NCI-H2227 treated with DMSO at 0.1 percent for 48 hours (cell line): ENCODE measurements around the gene IER5L.
"Not testable (repeated sequence)": the region's sequence is repeated elsewhere in the genome, so short reads cannot be mapped to it uniquely, and the experiment has no call there.

ENCODE experiments used
- DNase-seq: peaks from one replicate; lab custom pipeline; 2025; lab: John Stamatoyannopoulos, UW

The IER5L gene

DNA sequence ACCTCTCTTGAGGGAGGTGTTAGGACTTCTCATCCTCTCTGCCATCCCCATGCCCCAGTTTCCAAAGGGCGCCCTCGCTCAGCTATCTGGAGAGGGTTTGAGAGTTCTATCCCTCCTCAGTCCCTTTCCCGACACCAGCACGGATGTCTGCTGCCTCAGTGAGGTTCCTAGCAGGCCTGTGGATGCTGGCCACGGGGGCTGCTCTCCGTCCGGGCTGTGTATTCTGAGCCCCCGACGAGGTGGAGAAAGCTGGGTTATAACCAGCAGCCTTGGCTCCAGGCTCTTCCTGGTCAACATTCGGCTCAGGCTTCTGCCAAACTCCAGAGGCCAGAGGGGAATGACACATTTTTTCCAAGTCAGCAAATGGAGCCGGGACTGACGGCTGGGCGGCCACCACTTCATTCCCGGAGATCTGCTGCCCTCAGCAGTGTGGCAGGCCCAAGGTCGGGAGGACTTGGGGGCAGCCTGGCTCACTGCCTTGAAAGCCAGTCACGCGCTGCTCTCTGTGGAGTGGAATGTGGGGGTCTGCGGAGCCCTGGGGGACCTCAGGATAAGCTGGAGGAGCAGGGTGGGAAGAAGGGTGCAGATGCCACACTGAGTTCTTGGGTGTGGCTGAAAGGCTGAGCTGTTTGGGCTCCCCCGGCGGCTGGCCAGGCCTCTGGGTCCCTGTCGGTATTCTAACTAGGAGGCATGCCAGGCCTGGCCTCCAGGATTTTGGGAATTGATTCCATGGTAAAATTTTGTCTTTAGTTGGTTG lies 39.4 kb downstream of the IER5L start:
- no peak for DNase-seq

DNA sequence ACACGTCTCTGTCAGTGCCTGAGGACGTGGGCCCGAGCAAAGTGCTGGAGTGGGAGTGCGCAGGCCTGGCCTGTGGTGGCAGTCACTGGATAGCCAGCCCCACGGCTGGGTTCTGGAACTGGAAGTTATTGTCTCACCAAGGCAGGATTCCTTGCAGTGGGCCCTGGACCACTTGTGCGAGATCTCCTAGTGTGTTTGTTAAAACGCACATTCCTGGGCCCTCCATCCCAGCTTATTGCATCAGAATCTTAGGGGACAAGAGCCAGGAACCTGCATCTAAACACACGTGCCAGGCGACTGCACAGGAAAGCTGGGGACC lies 40.0 kb downstream of the IER5L start:
- DNase-seq, result no peak

DNA sequence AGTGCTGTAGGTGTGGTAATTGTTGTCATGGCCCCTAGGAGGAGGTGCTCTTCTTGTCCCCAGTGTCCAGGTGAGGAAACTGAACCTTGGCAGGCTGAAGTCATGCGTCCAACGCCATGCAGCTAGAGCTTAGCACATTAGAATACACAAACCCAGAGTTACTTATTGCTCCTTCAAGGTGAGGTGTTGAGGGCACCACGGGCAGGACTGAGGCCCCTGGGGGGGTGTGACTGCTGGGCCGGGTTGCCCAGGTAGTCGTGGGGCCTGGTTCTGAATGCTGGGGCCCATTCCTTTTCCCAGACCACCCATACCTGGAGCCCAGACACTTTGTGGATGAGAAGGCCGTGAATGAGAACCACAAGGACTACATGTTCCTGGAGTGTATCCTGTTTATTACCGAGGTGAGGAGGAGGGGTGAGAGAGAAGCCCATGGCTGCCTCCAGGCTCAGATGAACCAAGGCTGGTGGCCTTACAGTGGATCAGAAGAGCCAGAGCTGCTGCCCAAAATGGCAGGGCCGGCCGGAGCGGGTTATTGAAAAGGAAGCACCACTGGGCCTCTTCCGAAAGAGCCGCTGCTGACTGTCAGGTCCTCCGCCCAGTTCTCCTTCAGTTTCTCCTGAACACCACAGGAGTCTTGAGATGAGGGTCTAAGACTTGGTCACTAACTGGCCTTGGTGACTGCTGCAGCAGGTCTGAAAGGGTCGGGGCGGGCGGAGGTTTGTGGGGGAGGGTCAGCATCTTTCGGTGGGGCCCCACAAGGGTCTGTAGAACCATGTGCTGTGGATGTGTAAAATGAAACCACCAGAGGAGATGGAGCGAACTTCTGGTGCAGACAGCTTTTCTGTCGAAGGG lies 40.5 kb downstream of the IER5L start:
- no peak for DNase-seq

DNA sequence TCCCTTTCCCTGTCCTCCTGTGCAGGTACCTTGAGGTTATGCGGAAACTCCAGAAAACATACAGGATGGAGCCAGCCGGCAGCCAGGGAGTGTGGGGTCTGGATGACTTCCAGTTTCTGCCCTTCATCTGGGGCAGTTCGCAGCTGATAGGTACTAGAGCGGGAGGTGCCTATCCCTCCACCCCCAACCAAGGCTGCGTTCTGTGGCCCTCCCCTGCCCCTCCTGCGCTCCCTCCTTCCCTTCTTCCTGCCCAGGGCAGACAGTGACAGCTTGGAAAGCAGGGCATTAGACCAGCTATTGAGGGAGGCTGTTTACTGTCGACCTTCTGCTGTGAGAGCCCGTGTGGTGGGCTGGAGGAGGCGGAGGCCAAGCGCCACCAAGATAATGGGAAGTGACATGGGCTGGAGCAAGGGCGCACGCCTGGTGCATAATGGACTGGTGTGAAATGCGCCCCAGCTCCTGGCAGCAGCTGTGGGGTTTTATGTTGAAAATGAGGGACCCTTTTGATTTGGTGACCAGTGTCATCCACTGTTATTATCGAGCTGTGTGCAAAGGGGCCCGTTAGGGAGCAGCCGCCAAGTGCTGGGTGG lies 41.5 kb downstream of the IER5L start:
- no peak for DNase-seq

DNA sequence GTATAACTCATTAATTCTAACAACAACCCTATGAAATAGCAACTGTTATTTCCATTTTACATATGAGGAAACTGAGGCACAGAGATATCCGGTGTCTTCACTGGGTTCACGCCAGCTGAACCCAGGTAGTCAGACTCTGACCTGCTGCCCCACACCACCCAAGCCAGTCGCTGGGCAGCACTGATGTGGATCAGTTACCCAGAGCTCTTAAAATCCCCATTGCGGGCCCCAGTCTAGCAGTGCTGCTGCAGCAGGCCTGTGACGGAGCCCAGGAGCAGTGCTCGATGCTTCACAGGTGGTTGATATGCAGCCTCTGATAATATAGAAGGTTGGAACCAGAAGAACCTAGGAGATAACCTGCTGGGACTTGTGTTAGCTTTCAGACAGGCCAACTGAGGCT lies 42.6 kb downstream of the IER5L start:
- no peak for DNase-seq

DNA sequence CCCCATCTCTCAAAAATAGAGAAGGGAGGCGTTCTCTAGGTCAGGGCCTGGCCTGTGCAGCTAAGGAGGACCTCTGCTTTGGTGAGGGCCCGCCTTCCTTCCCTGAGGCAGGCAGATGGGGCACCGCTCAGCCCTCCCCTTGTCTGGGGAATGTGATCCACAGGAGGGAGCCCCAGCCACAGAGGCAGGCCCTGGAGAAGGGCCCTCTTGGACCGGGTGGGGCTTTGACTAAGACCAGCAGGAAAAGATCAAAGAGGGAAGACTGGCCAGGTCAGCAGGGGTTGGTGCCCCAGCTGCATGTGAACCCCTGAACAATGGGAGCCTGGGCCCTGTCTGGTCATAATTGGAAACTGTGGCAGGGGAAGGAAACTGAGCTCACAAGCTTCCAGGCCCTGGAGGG lies 45.0 kb downstream of the IER5L start:
- DNase-seq, result no peak

DNA sequence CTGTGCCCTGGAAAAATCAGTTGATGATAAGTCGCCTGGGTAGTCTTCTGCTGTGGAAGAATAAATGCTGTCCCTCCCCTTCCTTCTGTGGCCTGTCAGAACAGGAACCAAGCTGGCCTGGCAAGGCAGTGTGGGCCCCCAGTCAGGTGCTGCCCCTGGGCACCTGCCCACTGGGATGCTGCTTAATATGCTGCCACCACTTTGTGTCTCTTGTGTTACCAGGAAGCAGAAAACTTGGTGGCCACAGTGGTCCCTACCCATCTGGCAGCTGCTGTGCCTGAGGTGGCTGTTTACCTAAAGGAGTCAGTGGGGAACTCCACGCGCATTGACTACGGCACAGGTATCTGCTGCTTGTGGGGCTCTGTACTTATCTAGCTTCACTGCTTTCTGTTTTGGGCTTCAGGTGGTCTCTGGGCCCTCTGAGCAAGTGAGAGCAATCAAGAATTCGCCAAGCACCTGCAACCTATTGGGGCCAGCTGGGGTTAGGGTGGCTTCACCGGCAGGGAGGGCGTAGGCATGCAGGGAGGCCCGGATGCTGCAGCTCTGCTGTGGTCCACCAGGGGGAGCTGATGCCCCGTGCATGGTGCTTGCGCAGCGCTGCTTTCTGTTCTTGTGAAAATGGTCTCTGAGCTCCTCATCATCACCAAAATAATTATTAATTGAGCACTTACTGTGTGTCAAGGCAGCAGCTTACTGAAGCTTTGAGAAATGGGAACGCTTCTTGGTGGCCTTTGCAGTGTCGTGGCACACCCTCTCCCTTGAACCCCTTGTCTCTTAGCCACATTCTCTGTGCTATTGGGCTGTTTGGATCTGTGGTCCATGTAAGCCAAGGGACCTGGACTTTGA lies 46.5 kb downstream of the IER5L start:
- DNase-seq, result peak; percentile 20

DNA sequence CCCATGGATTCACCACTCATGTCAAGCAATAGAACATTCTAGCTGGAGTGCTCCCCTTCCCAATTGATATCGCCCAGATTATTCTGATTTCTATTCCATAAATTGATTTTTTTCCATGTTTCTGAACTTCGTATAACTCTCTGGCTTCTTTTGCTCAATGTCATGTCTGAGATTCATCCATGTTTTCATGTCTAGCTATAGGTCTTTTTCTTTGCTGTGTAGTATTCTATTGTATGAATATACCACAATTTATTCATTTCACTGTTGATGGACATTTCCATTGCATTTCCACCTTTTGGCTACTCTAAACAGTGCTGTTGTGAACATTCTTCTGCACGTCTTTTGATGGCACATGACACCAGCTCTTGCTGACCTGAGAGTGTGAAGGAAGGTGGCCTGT lies 47.3 kb downstream of the IER5L start:
- no peak for DNase-seq

DNA sequence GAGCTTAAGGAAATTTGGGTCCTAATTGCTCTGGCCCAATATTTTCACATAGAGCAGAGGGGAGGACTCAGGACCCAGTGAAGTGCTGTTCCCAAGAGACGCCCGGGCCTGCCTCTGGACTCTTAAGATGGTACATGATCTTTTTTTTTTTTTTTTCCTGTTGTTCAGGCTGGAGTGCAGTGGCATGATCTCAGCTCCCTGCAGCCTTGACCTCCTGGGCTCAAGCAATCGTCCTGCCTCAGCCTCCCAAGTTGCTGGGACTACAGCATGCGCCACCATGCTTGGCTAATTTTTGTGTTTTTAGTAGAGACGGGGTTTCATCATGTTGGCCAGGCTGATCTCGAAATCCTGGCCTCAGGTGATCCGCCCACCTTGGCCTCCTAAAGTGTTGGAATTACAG lies 47.8 kb downstream of the IER5L start:
- DNase-seq, result not testable (repeated sequence)

DNA sequence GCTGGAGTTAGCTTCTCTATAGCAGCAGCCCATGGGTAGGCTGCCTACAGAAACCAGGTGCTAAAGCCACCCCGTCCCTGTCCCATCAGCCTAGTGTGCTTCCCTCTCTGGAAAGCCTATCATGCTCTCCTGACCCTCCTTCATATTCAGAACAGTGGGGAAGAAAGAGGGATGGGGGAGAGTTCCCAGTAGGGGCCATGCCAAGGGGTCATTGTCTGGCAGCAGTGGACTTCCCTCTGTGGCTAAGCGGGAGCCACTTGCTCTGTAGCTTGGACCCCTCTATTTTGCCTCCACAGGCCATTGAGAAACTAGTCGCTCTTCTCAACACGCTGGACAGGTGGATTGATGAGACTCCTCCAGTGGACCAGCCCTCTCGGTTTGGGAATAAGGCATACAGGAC lies 49.4 kb downstream of the IER5L start:
- no peak for DNase-seq

DNA sequence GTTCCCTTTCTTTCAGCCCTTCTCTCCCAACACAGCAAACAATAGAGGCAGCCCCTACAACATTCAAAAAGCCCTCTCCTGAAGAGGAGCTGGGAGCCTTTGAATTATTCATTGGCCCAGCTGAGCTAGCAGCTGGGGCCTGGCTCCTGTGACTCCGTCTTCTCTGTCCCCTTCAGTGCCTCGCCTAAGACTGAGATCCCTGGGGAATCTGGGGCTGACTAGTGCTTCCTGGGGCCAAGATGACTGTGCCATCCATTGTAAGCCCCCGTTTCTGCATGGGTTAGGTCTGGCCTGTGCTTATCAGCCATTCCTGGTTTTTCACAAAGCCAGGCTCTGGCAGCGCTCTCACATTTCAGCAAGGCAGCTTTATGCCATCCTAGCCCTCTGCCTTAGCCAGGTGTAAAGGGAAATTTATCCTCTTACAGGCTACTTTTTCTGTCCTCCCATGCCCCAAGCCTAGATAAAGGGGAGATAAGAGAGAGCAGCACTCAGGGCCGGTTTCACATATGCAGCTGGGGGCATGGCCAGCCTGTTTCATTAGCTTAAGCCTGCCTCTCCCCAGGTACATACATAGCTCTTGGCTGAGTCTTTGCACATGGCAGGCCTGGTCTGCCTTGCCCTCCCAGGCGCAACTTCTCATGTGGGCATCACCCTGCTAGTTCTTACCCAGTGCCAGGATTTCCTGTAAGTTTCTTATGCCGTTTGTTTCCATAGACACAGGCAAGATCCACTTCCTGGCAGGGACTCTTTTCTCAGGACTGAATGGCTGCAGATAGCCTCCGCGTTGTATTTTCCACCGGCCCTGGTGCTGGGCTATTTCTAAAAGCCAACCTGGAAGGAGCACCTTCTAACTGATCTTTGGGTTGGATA lies 51.1 kb downstream of the IER5L start:
- no peak for DNase-seq
